Heart left ventricle (tissue), 16 donors: Measurements from ENCODE around the gene FASN. TPM values are rescaled to one million over a fixed set of nuclear protein-coding genes. Genes with fewer than 3 reads are reported as not detected.

Experiments
- ATAC-seq, 4 donors: fragments of 200-7000 bp; cut with Tn5 transposase; one replicate each; pipeline ENCODE4 v1.9.1; 2020 to 2022; ENCODE audit warnings: moderate library complexity in 4 of 4, mild to moderate bottlenecking in 3 of 4, moderate number of reproducible peaks in 1 of 4
- DNase-seq, 5 donors: peaks; one replicate each; pipeline ENCODE4 v3.0.0-alpha.2; 2020
- H3K27ac ChIP-seq, 12 donors: fragments of 200-600 bp; sonication (generic) in 4 of 12; one replicate each; pipeline versions ENCODE4 v1.5.0 to v1.8.0; 2016 to 2022; ENCODE audit warnings: mild to moderate bottlenecking in 2 of 12
- H3K27me3 ChIP-seq, 9 donors: fragments of 200-600 bp; sonication (generic) in 2 of 9; one replicate each; pipeline versions ENCODE4 v1.5.1 to v1.8.0; 2016 to 2022; ENCODE audit warnings: mild to moderate bottlenecking in 3 of 9
- H3K36me3 ChIP-seq, 9 donors: fragments of 200-600 bp; sonication (generic) in 2 of 9; one replicate each; pipeline versions ENCODE4 v1.5.0 to v1.8.0; 2018 to 2022; ENCODE audit warnings: mild to moderate bottlenecking in 2 of 9
- H3K4me1 ChIP-seq, 12 donors: fragments of 200-600 bp; sonication (generic) in 4 of 12; one replicate each; pipeline versions ENCODE4 v1.5.0 to v1.8.0; 2016 to 2022; ENCODE audit warnings: mild to moderate bottlenecking in 3 of 12
- H3K4me3 ChIP-seq, 12 donors: fragments of 200-600 bp; sonication (generic) in 4 of 12; one replicate each; pipeline versions ENCODE4 v1.5.0 to v1.8.0; 2017 to 2022; ENCODE audit warnings: mild to moderate bottlenecking in 9 of 12, moderate library complexity in 4 of 12
- H3K9me3 ChIP-seq, 12 donors: fragments of 200-600 bp; sonication (generic) in 4 of 12; one replicate each; pipeline versions ENCODE4 v1.5.0 to v1.8.0; 2016 to 2022; ENCODE audit warnings: mild to moderate bottlenecking in 1 of 12
- CTCF ChIP-seq, 12 donors: fragments of 200-600 bp; sonication (generic) in 4 of 12; IDR thresholded peaks; one replicate each; pipeline versions ENCODE4 v1.5.0 to v1.8.0; 2018 to 2022; ENCODE audit warnings: antibody characterized with exemption in 12 of 12, mild to moderate bottlenecking in 5 of 12
- POLR2A ChIP-seq, 2 donors: fragments of 450-650 bp; IDR thresholded peaks; one replicate each; pipeline ENCODE4 v1.6.1; 2017; ENCODE audit warnings: antibody characterized with exemption in 2 of 2, mild to moderate bottlenecking in 2 of 2, moderate library complexity in 2 of 2
- WGBS, 4 donors: extraction: QIAGEN DNeasy Blood & Tissue Kit in 2 of 4; methylation state at CpG; one replicate each; pipeline versions ENCODE4 v1.1.5 to v1.1.7; 2013 to 2018; 5-methylcytosine and 5-hydroxymethylcytosine counted together
- intact Hi-C, 10 donors: fragments of 100-400 bp; cut with DNase I; formaldehyde crosslinking; loops; one replicate each; pipeline versions ENCODE4 v1.11.1 to v1.14.2; 2022
- polyA plus RNA-seq, 2 donors: library from polyadenylated mRNA; stranded (reverse); fragments of 200-250 nt; gene quantifications; one replicate each; pipeline ENCODE4 v1.2.3, GENCODE V29; 2013
- total RNA-seq, 9 donors: library from RNA; depleted of rRNA in 2 of 9; stranded (reverse); fragments of >200 nt in 2 of 9; fragmentation: NEBNext Ultra II Directional in 3 of 9; extraction: Animal tissue kit (Norgen Biotek cat#: 25700) in 3 of 9; gene quantifications; one replicate each; pipeline versions ENCODE4 v1.1.0 to v1.2.4, GENCODE V29; 2016 to 2023
- donor health status: ischemic (EF 13 %, LVEDD 7.1; RV severe dilation, severe dysfunction).
- donor health status: healthy with polysubstance abuse.
- donor health status: DM: no; HTN: yes; CAD: no.
- donor health status: DM: no; HTN: no; CAD: no.
- donor health status: ischemic (EF 25% LVEDD 6.9; RV normal size, moderate dysfunction).
- donor health status: ischemic (EF 25% LVEDD 5.7; RV mildly dilated, moderate dysfunction).
- donor health status: healthy.
- donor health status: DM: yes; HTN: yes; CAD: no.
- donor health status: ischemic (EF 35%, LVEDD 5.7; RV mildly dilated, moderate dysfunction).
- donor health status: nonischemic (EF 11% LVEDD 7.7; RV severe dilation, severe dysfunction).
- donor health status: DM: yes; HTN: yes; CAD: no.
- donor health status: PGD.
- donor health status: ischemic (EF 29% LVEDD 5.4; RV normal size, mild dysfunction).
- donor health status: nonischemic (EF 23%, LVEDD 6.1; RV moderate dilation, normal function).

Gene FASN
- total and polyA plus RNA-seq, 11 donors: 6.9 to 103 (median 18.9) TPM

DNA sequence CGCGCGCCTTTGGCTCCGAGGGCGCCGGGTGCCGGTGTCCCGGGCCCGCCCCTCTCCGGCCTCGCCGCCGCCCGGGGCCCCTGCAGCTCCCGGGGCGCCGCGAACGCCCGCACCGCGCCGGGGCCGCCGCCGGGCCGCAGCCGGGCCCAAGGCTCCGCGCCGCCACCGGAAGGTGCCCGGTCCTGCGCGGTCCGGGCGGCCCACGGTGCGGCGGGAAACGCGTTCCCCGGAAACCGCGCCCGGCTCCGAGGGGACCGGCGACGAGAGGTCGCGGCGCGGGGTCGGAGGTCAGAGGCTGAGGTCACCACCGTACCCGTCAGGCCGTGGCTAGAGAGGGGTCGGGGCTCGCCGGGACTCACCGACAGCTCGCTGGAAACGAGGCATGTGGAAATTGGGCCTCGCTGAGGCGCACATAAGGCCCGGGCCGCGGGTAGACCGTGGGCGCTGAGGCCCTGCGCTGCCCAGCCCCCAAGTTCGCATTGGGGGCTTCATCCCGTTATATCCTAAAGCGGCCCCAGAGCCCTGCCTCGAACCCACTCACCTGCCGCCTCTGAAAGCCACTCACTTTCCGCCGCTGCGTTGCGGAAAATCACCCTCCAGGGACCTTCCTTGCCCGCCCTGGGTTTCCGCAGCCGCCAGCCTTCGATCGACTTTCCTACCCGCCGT, 32.3 kb downstream of the FASN start, which contains the start of gene DUS1L:
DUS1L (minus strand) TSS at position 167 of the 666 bp plus-strand sequence. CDS start 745 bp downstream, outside the sequence.
- DNase-seq (peak; percentile 63 to 88 (median 72)), ATAC-seq (peak; percentile 36 to 84 (median 82))
- TF ChIP-seq CTCF (IDR thresholded peaks at IDR 0.05) (no peak), POLR2A (IDR thresholded peaks at IDR 0.05) (peak in 1 of 2 donors; percentile 50)
- H3K4me3 ChIP-seq: peak within 1 kb of the TSS; percentile 78 to 98 (median 93)
- no peaks in the 10 kb centered on the region for H3K27me3 ChIP-seq
- H3K27ac ChIP-seq: peak within 1 kb of the TSS; percentile 59 to 93 (median 88)
- no peaks in the 10 kb centered on the region for H3K9me3 ChIP-seq
- H3K4me1 ChIP-seq: peaks cover 0 to 27% (median 19%) of the 10 kb centered on the region in 12 donors
- peaks cover 0 to 31% (median 18%) of the 10 kb centered on the region in 9 donors for H3K36me3 ChIP-seq
- 8 to 13% (median 10%) methylated on average over 66 to 88 of the region's 88 CpGs for WGBS, 4 donors
- intact Hi-C loops: loop anchor here in 2 of 10 donors (2.0 kb wide), 1 partner anchor 33 kb away; the partner anchor contains the start of gene FASN (in 2 of the 2)

DNA sequence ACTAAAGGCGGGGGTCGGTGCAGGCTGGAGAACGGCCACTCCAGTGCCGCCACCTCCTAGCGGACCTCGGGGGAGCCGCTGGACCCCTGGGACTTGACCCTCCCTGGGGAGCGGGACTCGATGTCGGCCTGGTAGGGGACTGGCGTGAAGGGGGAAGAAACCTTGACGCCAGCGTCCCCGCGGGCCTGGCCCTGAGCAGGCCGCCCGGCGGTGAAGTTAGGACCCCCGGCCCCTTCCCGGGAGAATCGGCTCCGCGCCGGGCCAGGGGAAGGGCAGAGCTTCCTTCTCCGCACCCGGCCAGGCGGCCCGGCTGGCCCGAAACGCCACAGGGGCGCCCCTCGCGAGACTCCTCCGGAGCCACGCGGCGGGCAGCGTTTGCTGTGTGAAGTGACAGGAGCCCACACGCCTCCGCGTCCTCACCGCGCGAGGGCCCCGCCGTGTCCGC, 32.8 kb downstream of the FASN start:
- Histone ChIP-seq H3K4me3 (peak overlapping the region; percentile 78 to 98 (median 93)), H3K36me3 (peaks cover 0 to 37% (median 23%) of the 10 kb centered on the region in 9 donors), H3K9me3 (no peaks in the 10 kb centered on the region), H3K4me1 (peaks cover 0 to 27% (median 19%) of the 10 kb centered on the region in 12 donors), H3K27me3 (no peaks in the 10 kb centered on the region), H3K27ac (peak overlapping the region; percentile 52 to 93 (median 86))
- WGBS, 4 donors: 0 to 2% (median 1%) methylated on average over 6 to 47 of the region's 47 CpGs
- ATAC-seq: peak in 2 of 4 donors; percentile 2 to 4
- intact Hi-C loops: loop anchor here in 1 of 10 donors (2.0 kb wide), 1 partner anchor 34 kb away; the partner anchor contains the start of gene FASN
- peak in 2 of 5 donors; percentile 33 to 67 for DNase-seq
- TF ChIP-seq CTCF (IDR thresholded peaks at IDR 0.05) (no peak), POLR2A (IDR thresholded peaks at IDR 0.05) (no peak)

- Histone ChIP-seq H3K4me3 (peak overlapping the region; percentile 78 to 98 (median 93)), H3K36me3 (peaks cover 0 to 43% (median 29%) of the 10 kb centered on the region in 9 donors), H3K9me3 (no peaks in the 10 kb centered on the region), H3K27ac (peak overlapping the region in 8 of 12 donors; percentile 75 to 93 (median 88)), H3K27me3 (no peaks in the 10 kb centered on the region), H3K4me1 (peaks cover 0 to 27% (median 19%) of the 10 kb centered on the region in 12 donors)
- intact Hi-C loops: loop anchor here in 1 of 10 donors (2.0 kb wide), 1 partner anchor 34 kb away; the partner anchor contains the start of gene FASN
- DNase-seq (peak in 3 of 5 donors; percentile 24 to 61 (median 24)), ATAC-seq (peak in 2 of 4 donors; percentile 2 to 4)
- WGBS, 4 donors: 36 to 65% (median 41%) methylated on average over 12 to 36 of the region's 36 CpGs
- TF ChIP-seq CTCF (IDR thresholded peaks at IDR 0.05) (no peak), POLR2A (IDR thresholded peaks at IDR 0.05) (no peak)
Observed at GRCh38 chr17:82064433-82065192, 33.4 kb downstream of the FASN start.
